GM18511 (cell line): ENCODE data around the gene TMF1.

Experiments
- ATAC-seq: cut with Tn5 transposase; IDR thresholded peaks from one replicate; pipeline ENCODE4 v1.9.1; 2021; ENCODE audit warnings: mild to moderate bottlenecking, moderate library complexity; ENCODE audit not compliant: unreplicated experiment

Gene TMF1

GRCh38 chr3:69080233-69080920, 28.2 kb upstream of the TMF1 start, which contains the start of gene UBA3:
Gene UBA3, minus strand, starts transcription at chr3:69080365. Its CDS starts 12 bp downstream, at chr3:69080353.
- peak; percentile 49 for ATAC-seq

- peak; percentile 12 for ATAC-seq
Observed at GRCh38 chr3:69079269-69080159, 27.4 kb upstream of the TMF1 start.

GRCh38 chr3:69072928-69073327, 20.8 kb upstream of the TMF1 start:
- ATAC-seq = no peak

- ATAC-seq = no peak
Observed at GRCh38 chr3:69066121-69066520, 14.0 kb upstream of the TMF1 start.

- ATAC-seq = no peak
Observed at GRCh38 chr3:69065318-69065964, 13.3 kb upstream of the TMF1 start.

GRCh38 chr3:69063636-69064035, 11.5 kb upstream of the TMF1 start:
- no peak for ATAC-seq

GRCh38 chr3:69059688-69060087, 7.6 kb upstream of the TMF1 start:
- ATAC-seq = no peak

GRCh38 chr3:69058947-69059224, 6.8 kb upstream of the TMF1 start:
- no peak for ATAC-seq

GRCh38 chr3:69058180-69058946, 6.2 kb upstream of the TMF1 start:
- ATAC-seq = peak; percentile 100

GRCh38 chr3:69052472-69052898, 352 bp upstream of the TMF1 start:
- ATAC-seq = peak; percentile 4

- no peak for ATAC-seq
Observed at GRCh38 chr3:69048990-69049389, 3.1 kb downstream of the TMF1 start.

- no peak for ATAC-seq
Observed at GRCh38 chr3:69044608-69045007, 7.5 kb downstream of the TMF1 start.

- ATAC-seq = no peak
Observed at GRCh38 chr3:69033470-69033869, 18.7 kb downstream of the TMF1 start.

- ATAC-seq = no peak
Observed at GRCh38 chr3:69032737-69033136, 19.4 kb downstream of the TMF1 start.

GRCh38 chr3:69032142-69032541, 20.0 kb downstream of the TMF1 start:
- no peak for ATAC-seq

- no peak for ATAC-seq
Observed at GRCh38 chr3:69031635-69032034, 20.5 kb downstream of the TMF1 start.

GRCh38 chr3:69020857-69021256, 31.3 kb downstream of the TMF1 start:
- no peak for ATAC-seq

- ATAC-seq = no peak
Observed at GRCh38 chr3:69020424-69020823, 31.7 kb downstream of the TMF1 start.

- ATAC-seq = no peak
Observed at GRCh38 chr3:69016901-69017300, 35.2 kb downstream of the TMF1 start.

GRCh38 chr3:69016102-69016501, 36.0 kb downstream of the TMF1 start:
- ATAC-seq = no peak

- no peak for ATAC-seq
Observed at GRCh38 chr3:69014022-69014580, 38.0 kb downstream of the TMF1 start.
